Subcutaneous adipose tissue (tissue), 4 donors: ENCODE measurements around the gene GULP1. TPM values are rescaled to one million over a fixed set of nuclear protein-coding genes. Genes with fewer than 3 reads are reported as not detected.

Experiments used
- CTCF ChIP-seq: fragments of 450-650 bp; IDR thresholded peaks from one replicate; pipeline ENCODE4 v1.5.1; 2016; ENCODE audit warnings: low read depth, mild to moderate bottlenecking, control low read depth, antibody characterized with exemption, moderate library complexity
- total RNA-seq, 4 donors: library from RNA; depleted of rRNA; stranded (reverse); fragments of >200 nt; gene quantifications; one replicate each; pipeline ENCODE4 v1.1.0, GENCODE V29; 2016

Gene GULP1
- total RNA-seq, 4 donors from 2014 or later = 13.3 to 42.2 (median 30.3) TPM

DNA sequence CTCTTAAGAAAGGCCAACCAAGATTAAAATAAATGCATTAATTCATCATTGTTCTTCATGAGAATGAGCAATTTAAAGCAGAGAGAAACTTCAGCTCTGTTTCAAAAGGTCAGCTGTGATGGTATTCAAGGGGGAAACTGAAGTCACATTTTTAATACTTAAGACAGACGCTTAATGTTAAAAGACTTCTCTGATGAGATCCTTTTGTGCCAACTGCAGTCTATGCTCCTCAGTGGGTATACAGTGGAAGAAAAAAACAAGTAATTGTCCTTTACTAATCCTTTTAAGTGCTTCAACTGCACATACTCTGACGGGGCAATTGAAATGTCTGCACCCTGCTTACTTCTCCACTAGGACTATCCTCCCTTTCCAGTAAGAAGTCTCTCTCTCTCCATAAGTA is 309.7 kb downstream of the GULP1 start:
- TF ChIP-seq CTCF = no peak

GRCh38 chr2:188601927-188602326 is 310.3 kb downstream of the GULP1 start:
- TF ChIP-seq CTCF = no peak

DNA sequence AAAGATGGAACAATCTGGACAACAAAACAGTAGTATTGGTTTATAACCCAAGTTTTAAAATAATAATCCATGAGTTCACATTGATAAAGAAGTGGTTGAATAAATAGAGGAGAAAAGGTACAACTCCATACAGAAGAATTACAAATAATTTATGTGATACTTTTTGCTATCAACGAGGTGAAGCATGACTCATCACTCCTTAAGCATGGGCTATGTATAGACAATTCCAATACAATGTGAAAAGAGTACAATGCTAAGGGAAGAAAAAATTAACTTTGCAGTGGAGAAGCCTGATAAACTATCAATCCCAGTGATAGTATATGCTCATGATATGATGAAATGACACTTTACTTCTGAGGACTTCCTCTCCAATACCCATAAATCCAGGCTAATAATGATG is 312.9 kb downstream of the GULP1 start:
- no peak for TF ChIP-seq CTCF

DNA sequence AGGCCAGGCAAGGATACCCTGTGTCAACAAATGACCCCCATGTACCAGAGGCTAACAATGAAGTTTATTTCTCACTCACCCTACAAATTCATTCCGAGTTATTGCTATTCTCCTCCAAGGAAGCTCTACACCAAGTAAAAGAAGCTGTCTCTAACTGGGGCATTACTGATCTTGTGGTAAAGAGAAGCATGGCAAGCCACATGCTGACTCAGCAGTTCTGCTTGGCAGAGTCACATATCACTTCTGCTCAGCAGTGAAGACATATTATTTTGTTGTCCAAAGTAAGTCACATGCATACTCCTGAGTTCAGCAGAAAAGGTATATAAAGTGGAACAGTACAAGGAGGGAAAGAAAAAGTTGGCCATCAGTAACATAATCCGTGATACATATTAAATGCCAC is 315.8 kb downstream of the GULP1 start:
- no peak for TF ChIP-seq CTCF

DNA sequence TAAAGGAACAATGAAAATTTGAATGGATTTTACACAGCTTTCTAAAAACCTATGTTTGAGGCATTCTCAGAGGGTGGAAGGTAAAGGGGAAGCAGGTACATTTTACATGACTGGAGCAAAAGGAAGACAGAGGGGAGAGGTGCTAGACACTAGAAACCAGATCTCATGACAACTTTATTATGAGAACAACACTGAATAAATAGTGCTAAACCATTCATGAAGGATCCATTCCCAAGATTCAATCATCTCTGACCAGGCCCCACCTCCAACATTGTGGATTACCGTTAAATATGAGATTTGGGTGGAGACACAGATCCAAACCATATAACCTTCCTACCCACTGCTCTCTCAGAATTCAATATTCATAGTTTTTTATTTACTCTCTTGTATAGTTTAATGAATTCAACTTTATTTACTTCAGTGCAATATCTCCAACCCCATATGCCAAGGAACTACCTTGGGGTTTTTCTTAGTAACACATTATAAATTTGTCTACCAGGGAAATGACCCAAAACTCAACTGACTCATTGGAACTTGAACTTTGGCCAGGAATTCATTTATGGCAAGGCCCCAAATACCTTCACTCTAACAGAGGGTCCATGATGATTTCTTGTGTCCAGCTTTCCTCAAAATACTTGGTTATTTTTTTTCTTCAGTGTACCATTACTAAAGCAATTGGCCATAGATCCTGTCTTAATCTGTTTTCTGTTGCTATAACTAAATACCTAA is 317.8 kb downstream of the GULP1 start:
- no peak for TF ChIP-seq CTCF

DNA sequence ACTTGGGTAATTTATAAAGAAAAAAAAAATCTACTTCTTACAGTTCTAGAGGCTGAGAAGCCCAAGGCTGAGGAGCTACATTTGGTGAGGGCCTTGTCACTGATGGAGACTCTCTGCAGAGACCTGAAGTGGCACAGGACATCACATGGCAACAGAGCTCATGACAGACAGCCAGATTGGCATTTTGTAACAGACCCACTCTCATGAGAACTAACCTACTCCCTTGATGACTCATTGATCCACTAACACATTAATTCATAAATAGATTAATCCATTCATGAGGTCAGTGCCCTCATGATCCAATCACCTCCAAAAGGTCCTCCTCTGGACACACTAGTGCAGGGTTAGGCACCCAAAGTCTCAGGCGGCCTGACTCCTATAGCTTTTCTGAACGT is 318.4 kb downstream of the GULP1 start:
- no peak for TF ChIP-seq CTCF

GRCh38 chr2:188610827-188611226 is 319.2 kb downstream of the GULP1 start:
- TF ChIP-seq CTCF = no peak
